Articular chondrocyte of knee joint (primary cell): ENCODE measurements around the gene ATP6AP1. TPM values are rescaled to one million over a fixed set of nuclear protein-coding genes. Genes with fewer than 3 reads are reported as not detected.

ENCODE experiments used
- small RNA-seq: library from RNA; depleted of rRNA; stranded (forward); fragments of <200 nt; gene quantifications from one replicate; pipeline ENCODE3, GENCODE V24; 2012
- total RNA-seq: library from RNA; depleted of rRNA; stranded (reverse); fragments of >200 nt; gene quantifications from 2 replicates; pipeline ENCODE4 v1.2.3, GENCODE V29; 2012

ATP6AP1 gene
- total RNA-seq = 31.6 and 37.2 TPM in 2 replicates

GRCh38 chrX:154428176-154429171 is at the start of gene ATP6AP1:
Gene ATP6AP1 (plus strand): TSS chrX:154428677. CDS start chrX:154428693, 16 bp downstream.

GRCh38 chrX:154378799-154379568 is 49.5 kb upstream of the ATP6AP1 start, which contains the start of gene EMD:
Gene EMD (plus strand): TSS chrX:154379295. CDS start chrX:154379485, 190 bp downstream.

GRCh38 chrX:154397888-154398667 is 30.4 kb upstream of the ATP6AP1 start, which contains the start of gene RPL10:
Gene RPL10 (plus strand): TSS chrX:154398377. CDS start chrX:154398520, 143 bp downstream.

GRCh38 chrX:154409222-154409871 is 19.1 kb upstream of the ATP6AP1 start, which contains the start of gene DNASE1L1:
Gene DNASE1L1 (minus strand): TSS chrX:154409254. CDS start chrX:154405568, 3,686 bp downstream.

GRCh38 chrX:154436983-154437752 is 8.7 kb downstream of the ATP6AP1 start, which contains the start of gene GDI1:
Gene GDI1 (plus strand): TSS chrX:154437154. CDS start chrX:154437255, 101 bp downstream.

GRCh38 chrX:154443992-154444754 is 15.7 kb downstream of the ATP6AP1 start, which contains the start of gene FAM50A:
Gene FAM50A (plus strand): TSS chrX:154444141. CDS start chrX:154444236, 95 bp downstream.

GRCh38 chrX:154458116-154458953 is 29.9 kb downstream of the ATP6AP1 start, which contains the start of gene PLXNA3:
Gene PLXNA3 (plus strand): TSS chrX:154458281. CDS start chrX:154460184, 1,903 bp downstream.

GRCh38 chrX:154478728-154479622 is 50.5 kb downstream of the ATP6AP1 start, which contains the start of gene LAGE3:
Gene LAGE3 (minus strand): TSS chrX:154479281. CDS start chrX:154478915, 366 bp downstream.

Small RNA genes within 50 kb of the gene (small RNA-seq; reads per million reads assigned to genes)
- not detected for gene MIR6858
- gene SNORA70 = not detected

Other genes with a start within 250 kb of the ATP6AP1 start
- gene OPN1MW, start 246.1 kb upstream of the ATP6AP1 start, total RNA-seq = not detected in 2 replicates
- gene OPN1MW2, start 208.9 kb upstream of the ATP6AP1 start, total RNA-seq = not detected in 2 replicates
- gene OPN1MW3, start 171.1 kb upstream of the ATP6AP1 start, total RNA-seq = not detected in 2 replicates
- not detected in 2 replicates for gene TEX28, start 133.6 kb upstream of the ATP6AP1 start, total RNA-seq
- not detected in 2 replicates for gene TKTL1, start 132.9 kb upstream of the ATP6AP1 start, total RNA-seq
- 1,743 and 1,971 TPM in 2 replicates for gene FLNA, start 54.0 kb upstream of the ATP6AP1 start, total RNA-seq
- 34.8 and 40.5 TPM in 2 replicates for gene EMD, start 49.4 kb upstream of the ATP6AP1 start, total RNA-seq
- 2,325 and 2,873 TPM in 2 replicates for gene RPL10, start 30.3 kb upstream of the ATP6AP1 start, total RNA-seq
- 55.5 and 61.5 TPM in 2 replicates for gene DNASE1L1, start 19.4 kb upstream of the ATP6AP1 start, total RNA-seq
- gene TAFAZZIN, start 17.1 kb upstream of the ATP6AP1 start, total RNA-seq = 12.0 and 12.2 TPM in 2 replicates
- 59.5 and 77.8 TPM in 2 replicates for gene GDI1, start 8.5 kb downstream of the ATP6AP1 start, total RNA-seq
- 30.6 and 36.6 TPM in 2 replicates for gene FAM50A, start 15.5 kb downstream of the ATP6AP1 start, total RNA-seq
- 12.9 and 16.9 TPM in 2 replicates for gene PLXNA3, start 29.6 kb downstream of the ATP6AP1 start, total RNA-seq
- gene LAGE3, start 50.6 kb downstream of the ATP6AP1 start, total RNA-seq = 16.5 and 18.2 TPM in 2 replicates
- 28.0 and 29.6 TPM in 2 replicates for gene UBL4A, start 57.9 kb downstream of the ATP6AP1 start, total RNA-seq
- 32.5 and 33.3 TPM in 2 replicates for gene SLC10A3, start 62.0 kb downstream of the ATP6AP1 start, total RNA-seq
- 21.9 and 22.2 TPM in 2 replicates for gene FAM3A, start 87.6 kb downstream of the ATP6AP1 start, total RNA-seq
- gene G6PD, start 118.2 kb downstream of the ATP6AP1 start, total RNA-seq = 80.2 and 110 TPM in 2 replicates
- gene IKBKG, start 118.9 kb downstream of the ATP6AP1 start, total RNA-seq = 12.1 and 13.6 TPM in 2 replicates
- gene CTAG1A, start 156.5 kb downstream of the ATP6AP1 start, total RNA-seq = not detected in 2 replicates
- gene CTAG1B, start 190.6 kb downstream of the ATP6AP1 start, total RNA-seq = not detected in 2 replicates
- gene CTAG2, start 224.9 kb downstream of the ATP6AP1 start, total RNA-seq = not detected in 2 replicates